Activated B cell treated with CpG ODN at 0.5 μM for 24 hours (primary cell): ENCODE measurements around the gene NEURL1B. TPM values are rescaled to one million over a fixed set of nuclear protein-coding genes. Genes with fewer than 3 reads are reported as not detected.

Experiments
- ATAC-seq: fragments of 200-7000 bp; cut with Tn5 transposase; one replicate; pipeline ENCODE4 v1.10.0; 2021; ENCODE audit warnings: low read depth, mild to moderate bottlenecking, moderate library complexity
- CTCF ChIA-PET: fragments of 350-600 bp; sonication (Branson Sonifier 250); formaldehyde crosslinking; loops from one replicate; lab custom pipeline; 2021; ENCODE audit warnings: antibody characterized with exemption; lab: Charles Lee
- POLR2A ChIA-PET: fragments of 350-600 bp; sonication (Branson Sonifier 250); formaldehyde crosslinking; loops from one replicate; lab custom pipeline; 2021; ENCODE audit warnings: antibody characterized with exemption; lab: Charles Lee
- DNase-seq: peaks from one replicate; pipeline ENCODE4 v3.0.0; 2022
- H3K27ac Mint-ChIP-seq: one replicate; pipeline ENCODE4 v1.8.0; 2020; ENCODE audit warnings: mixed read lengths
- H3K27me3 Mint-ChIP-seq: one replicate; pipeline ENCODE4 v1.8.0; 2021; ENCODE audit warnings: mixed read lengths
- H3K36me3 Mint-ChIP-seq: one replicate; pipeline ENCODE4 v1.8.0; 2021; ENCODE audit warnings: low read depth, mixed read lengths
- H3K4me1 Mint-ChIP-seq: one replicate; pipeline ENCODE4 v1.8.0; 2021; ENCODE audit warnings: mixed read lengths
- H3K4me3 Mint-ChIP-seq: one replicate; pipeline ENCODE4 v1.8.0; 2020; ENCODE audit warnings: mild to moderate bottlenecking, mixed read lengths
- H3K9me3 Mint-ChIP-seq: one replicate; pipeline ENCODE4 v1.8.0; 2020; ENCODE audit warnings: mixed read lengths
- intact Hi-C: fragments of 100-400 bp; cut with micrococcal nuclease; formaldehyde crosslinking; loops from one replicate; pipeline ENCODE4 v1.15.1; 2024
- total RNA-seq: library from RNA; stranded (reverse); gene quantifications from 2 replicates; pipeline ENCODE4 v1.2.3, GENCODE V29; 2022
- TF ChIP-seq, protein P1 (sequence below): fragments of 200-600 bp; IDR thresholded peaks from one replicate; pipeline ENCODE4 v1.8.0; 2022; ENCODE audit warnings: antibody characterized with exemption, mild to moderate bottlenecking

Gene NEURL1B
- total RNA-seq, 1 donor from 2014 or later: 0.09 TPM

DNA sequence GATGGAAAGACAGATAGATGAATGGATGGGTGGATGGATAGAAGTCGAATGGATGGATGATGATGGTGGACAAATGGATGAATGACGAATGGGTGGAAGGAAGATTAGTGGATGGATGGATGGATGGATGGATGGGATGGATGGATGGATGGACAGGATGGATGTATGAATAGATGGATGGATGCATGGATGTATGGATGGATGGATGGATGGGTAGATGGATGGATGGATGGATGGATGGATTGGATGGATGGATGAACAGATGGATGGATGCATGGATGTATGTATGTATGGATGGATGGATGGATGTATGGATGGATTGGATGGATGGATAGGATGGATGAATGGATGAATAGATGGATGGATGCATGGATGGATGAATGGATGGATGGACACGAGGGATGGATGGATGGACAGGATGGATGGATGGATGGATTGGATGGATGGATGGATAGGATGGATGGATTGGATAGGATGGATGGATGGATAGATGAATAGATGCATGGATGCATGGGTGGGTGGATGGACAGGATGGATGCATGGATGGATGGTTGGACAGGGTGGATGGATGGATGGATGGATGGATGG, 77.6 kb downstream of the NEURL1B start:
- no peak for DNase-seq
- POLR2A ChIA-PET: no interaction called here
- no peaks in the 10 kb centered on the region for H3K36me3 Mint-ChIP-seq
- H3K9me3 Mint-ChIP-seq: no peaks in the 10 kb centered on the region
- intact Hi-C loops: loop anchor here (5.0 kb wide), 2 partner anchors 119 to 134 kb away; no protein-coding TSS in a partner anchor
- H3K27ac Mint-ChIP-seq: no peak overlapping the region
- no peak for ATAC-seq
- CTCF ChIA-PET: interaction anchor here (3.0 kb wide), 1 partner anchor 214 kb away, joined by 31 read pairs; no protein-coding TSS in a partner anchor
- peaks cover 3% of the 10 kb centered on the region for H3K27me3 Mint-ChIP-seq
- H3K4me3 Mint-ChIP-seq: no peak overlapping the region
- TF ChIP-seq, protein P1, sequence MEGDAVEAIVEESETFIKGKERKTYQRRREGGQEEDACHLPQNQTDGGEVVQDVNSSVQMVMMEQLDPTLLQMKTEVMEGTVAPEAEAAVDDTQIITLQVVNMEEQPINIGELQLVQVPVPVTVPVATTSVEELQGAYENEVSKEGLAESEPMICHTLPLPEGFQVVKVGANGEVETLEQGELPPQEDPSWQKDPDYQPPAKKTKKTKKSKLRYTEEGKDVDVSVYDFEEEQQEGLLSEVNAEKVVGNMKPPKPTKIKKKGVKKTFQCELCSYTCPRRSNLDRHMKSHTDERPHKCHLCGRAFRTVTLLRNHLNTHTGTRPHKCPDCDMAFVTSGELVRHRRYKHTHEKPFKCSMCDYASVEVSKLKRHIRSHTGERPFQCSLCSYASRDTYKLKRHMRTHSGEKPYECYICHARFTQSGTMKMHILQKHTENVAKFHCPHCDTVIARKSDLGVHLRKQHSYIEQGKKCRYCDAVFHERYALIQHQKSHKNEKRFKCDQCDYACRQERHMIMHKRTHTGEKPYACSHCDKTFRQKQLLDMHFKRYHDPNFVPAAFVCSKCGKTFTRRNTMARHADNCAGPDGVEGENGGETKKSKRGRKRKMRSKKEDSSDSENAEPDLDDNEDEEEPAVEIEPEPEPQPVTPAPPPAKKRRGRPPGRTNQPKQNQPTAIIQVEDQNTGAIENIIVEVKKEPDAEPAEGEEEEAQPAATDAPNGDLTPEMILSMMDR: no peak
- peaks cover 8% of the 10 kb centered on the region for H3K4me1 Mint-ChIP-seq

DNA sequence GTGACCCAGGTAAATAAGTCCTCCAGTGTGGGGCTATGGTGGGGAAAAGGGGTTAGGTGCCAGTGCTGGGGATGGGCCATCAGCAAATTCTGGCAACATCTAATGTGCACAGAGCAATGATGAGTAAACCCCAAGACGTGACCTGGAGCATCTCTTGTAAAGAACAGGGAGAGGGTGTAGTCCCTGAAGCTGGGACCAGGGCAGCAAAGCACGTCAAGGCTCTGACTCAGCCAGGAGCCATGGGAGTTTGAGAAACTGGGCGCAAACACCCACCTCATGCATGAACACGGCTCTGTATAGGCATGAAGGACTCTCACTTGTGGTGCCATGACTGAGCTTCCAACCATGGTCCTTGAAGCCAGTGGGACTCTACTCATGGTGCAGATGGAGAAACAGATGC, 78.1 kb downstream of the NEURL1B start:
- DNase-seq: no peak
- no peak for ATAC-seq
- ChIA-PET POLR2A (interaction anchor here (1.5 kb wide), 1 partner anchor 52 kb away, joined by 5 read pairs; the partner anchor contains the start of gene DUSP1), CTCF (interaction anchor here (1.7 kb wide), 1 partner anchor 214 kb away, joined by 7 read pairs; no protein-coding TSS in a partner anchor)
- no peak overlapping the region for H3K4me3 Mint-ChIP-seq
- no peaks in the 10 kb centered on the region for H3K9me3 Mint-ChIP-seq
- H3K27me3 Mint-ChIP-seq: peaks cover 3% of the 10 kb centered on the region
- TF ChIP-seq, protein P1: no peak
- H3K4me1 Mint-ChIP-seq: peaks cover 8% of the 10 kb centered on the region
- intact Hi-C loops: loop anchor here (5.0 kb wide), 2 partner anchors 118 to 133 kb away; no protein-coding TSS in a partner anchor
- H3K27ac Mint-ChIP-seq: no peak overlapping the region
- H3K36me3 Mint-ChIP-seq: no peaks in the 10 kb centered on the region

DNA sequence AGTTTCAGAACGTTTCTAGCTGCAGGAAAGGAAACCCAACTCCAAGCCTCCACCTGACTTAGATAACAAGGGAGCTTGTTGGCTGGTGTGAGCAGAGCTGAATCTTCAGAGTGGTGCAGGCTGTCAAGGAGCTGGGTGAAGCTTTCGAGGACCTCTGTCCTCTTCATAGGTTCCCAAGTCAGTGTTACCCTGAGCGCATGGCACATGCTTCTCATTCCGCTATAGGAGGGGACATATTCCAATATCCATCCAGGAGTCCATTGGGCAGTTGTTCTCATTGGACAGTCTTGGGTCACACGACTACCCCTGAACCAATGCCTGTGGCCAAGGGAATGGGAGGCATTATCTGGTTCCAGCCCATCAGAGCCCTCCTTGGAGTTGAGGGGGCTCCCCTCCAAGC, 79.6 kb downstream of the NEURL1B start:
- CTCF ChIA-PET: interaction anchor here (0.6 to 1.7 kb wide), 4 partner anchors 51 to 213 kb away, joined by 3 to 7 read pairs (median 3); no protein-coding TSS in a partner anchor
- ATAC-seq (no peak), DNase-seq (no peak)
- POLR2A ChIA-PET: interaction anchor here (1.5 kb wide), 1 partner anchor 51 kb away, joined by 5 read pairs; the partner anchor contains the start of gene DUSP1
- intact Hi-C loops: no loop called here
- no peaks in the 10 kb centered on the region for H3K9me3 Mint-ChIP-seq
- H3K36me3 Mint-ChIP-seq: no peaks in the 10 kb centered on the region
- H3K27ac Mint-ChIP-seq: no peak overlapping the region
- no peak overlapping the region for H3K4me3 Mint-ChIP-seq
- TF ChIP-seq, protein P1: no peak
- peaks cover 3% of the 10 kb centered on the region for H3K27me3 Mint-ChIP-seq
- H3K4me1 Mint-ChIP-seq: peaks cover 6% of the 10 kb centered on the region

DNA sequence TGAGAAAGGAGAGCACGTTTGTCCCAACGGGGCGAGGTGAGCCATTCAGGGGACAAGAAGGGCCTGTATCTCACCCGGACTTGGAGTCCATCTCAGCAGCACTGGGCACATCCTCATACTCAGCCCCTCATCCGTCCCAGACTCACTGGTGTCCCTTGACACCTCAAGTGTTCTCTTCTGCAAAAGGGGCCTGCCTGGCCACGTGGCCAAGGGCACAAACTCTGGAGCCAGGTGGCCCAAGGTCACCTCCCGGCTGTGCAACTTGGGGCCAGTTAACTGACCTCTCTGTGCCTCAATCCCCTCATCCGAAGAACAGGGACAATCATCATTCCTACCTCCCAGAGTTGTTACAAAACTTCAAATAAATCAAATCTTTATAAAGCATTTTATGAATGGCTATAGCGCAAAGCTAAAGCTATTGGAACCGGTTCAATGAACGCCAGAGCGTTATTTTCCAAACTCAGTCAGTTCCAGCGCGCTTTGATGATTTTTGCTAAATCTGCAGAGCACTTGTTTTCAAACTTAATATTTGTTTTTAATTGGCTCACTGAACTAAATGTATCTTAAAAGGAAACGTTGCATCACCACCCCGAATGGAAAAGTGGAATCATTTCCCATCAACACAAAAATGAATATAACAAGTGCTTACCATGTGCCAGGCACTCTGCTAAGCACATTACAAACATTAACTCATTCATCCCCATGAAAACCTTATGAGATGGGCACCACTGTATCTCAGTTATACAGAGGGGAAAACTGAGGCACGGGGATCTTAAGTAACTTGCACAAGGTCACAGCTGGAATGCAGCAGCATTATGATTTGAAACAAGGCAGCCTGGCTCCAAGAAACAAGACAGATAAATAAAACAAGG, 80.6 kb downstream of the NEURL1B start:
- no peak for DNase-seq
- ChIA-PET POLR2A (no interaction called here), CTCF (no interaction called here)
- Mint-ChIP-seq H3K4me1 (peaks cover 5% of the 10 kb centered on the region), H3K27me3 (peaks cover 3% of the 10 kb centered on the region), H3K36me3 (no peaks in the 10 kb centered on the region), H3K4me3 (no peak overlapping the region), H3K9me3 (no peaks in the 10 kb centered on the region), H3K27ac (no peak overlapping the region)
- intact Hi-C loops: no loop called here
- no peak for ATAC-seq
- TF ChIP-seq, protein P1: no peak

DNA sequence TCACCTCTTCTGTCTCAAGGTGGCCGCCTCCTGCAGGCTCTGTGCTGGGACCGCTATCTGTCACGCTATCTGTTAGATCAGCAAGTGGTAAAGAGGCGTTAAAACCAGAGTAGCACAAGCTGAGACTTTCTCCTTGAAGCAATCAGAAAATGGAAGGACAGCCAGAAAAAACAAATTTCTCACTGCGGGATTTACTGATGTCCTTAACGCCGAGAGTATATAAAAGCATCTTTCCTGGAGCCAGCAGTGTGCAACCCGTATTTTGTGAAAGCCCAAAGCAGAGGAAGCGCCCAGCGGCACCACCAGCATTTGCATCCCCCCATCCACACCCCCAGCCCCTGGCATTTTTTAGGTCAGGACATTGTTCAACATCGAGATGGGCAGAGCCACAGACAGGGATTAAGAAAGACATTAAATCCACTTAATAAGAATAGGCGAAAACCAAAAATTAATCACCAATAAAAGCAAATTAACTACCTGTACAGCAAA, 81.3 kb downstream of the NEURL1B start:
- H3K36me3 Mint-ChIP-seq: no peaks in the 10 kb centered on the region
- no peak overlapping the region for H3K27ac Mint-ChIP-seq
- ChIA-PET POLR2A (no interaction called here), CTCF (no interaction called here)
- DNase-seq (no peak), ATAC-seq (no peak)
- no peak overlapping the region for H3K4me3 Mint-ChIP-seq
- no peaks in the 10 kb centered on the region for H3K9me3 Mint-ChIP-seq
- TF ChIP-seq, protein P1: no peak
- no peaks in the 10 kb centered on the region for H3K4me1 Mint-ChIP-seq
- intact Hi-C loops: no loop called here
- H3K27me3 Mint-ChIP-seq: peaks cover 3% of the 10 kb centered on the region
